PC-3 (cell line): ENCODE measurements around the gene LRRFIP2.

Experiments used
- EZH2 ChIP-seq: fragments of 300-600 bp; sonication (generic); IDR thresholded peaks from one replicate; pipeline ENCODE4 v1.6.1; 2017; ENCODE audit warnings: antibody characterized with exemption, mild to moderate bottlenecking, low read length; ENCODE audit not compliant: unreplicated experiment
- EZH2phosphoT487 ChIP-seq: fragments of 300-600 bp; sonication (generic); IDR thresholded peaks from 2 replicates; pipeline ENCODE4 v1.6.1; 2018; ENCODE audit warnings: mild to moderate bottlenecking, antibody characterized with exemption, low read length, borderline replicate concordance
- TF ChIP-seq, protein P1 (sequence below): fragments of 300-600 bp; sonication (generic); conservative IDR thresholded peaks from 2 replicates; pipeline ENCODE4 v1.5.1; 2017; ENCODE audit warnings: antibody characterized with exemption, low read depth, mild to moderate bottlenecking, low read length

DNA sequence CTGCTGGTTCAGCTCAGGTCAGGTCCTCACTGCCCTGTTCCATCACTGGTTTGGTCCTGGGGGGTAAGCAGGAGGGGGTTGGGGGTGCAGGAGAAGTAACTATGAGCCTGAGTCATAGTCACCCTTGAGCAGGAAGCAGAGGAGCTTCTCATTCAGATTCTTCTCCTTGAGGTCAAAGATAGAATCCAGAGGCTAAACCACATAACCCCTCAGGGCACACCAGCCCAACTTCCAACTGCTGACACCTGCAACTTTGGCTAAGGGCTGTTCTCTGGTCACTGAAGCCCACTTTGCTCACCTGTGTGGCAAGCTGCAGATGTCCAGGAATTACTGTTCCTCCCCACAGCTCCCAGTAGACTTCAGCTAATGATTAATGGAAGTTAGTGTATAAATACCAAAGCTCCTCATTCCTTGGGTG, 48.8 kb upstream of the LRRFIP2 start:
- TF ChIP-seq, protein P1, sequence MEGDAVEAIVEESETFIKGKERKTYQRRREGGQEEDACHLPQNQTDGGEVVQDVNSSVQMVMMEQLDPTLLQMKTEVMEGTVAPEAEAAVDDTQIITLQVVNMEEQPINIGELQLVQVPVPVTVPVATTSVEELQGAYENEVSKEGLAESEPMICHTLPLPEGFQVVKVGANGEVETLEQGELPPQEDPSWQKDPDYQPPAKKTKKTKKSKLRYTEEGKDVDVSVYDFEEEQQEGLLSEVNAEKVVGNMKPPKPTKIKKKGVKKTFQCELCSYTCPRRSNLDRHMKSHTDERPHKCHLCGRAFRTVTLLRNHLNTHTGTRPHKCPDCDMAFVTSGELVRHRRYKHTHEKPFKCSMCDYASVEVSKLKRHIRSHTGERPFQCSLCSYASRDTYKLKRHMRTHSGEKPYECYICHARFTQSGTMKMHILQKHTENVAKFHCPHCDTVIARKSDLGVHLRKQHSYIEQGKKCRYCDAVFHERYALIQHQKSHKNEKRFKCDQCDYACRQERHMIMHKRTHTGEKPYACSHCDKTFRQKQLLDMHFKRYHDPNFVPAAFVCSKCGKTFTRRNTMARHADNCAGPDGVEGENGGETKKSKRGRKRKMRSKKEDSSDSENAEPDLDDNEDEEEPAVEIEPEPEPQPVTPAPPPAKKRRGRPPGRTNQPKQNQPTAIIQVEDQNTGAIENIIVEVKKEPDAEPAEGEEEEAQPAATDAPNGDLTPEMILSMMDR, result no peak
- TF ChIP-seq EZH2 (no peak), EZH2phosphoT487 (no peak)
